H9 (cell line): Measurements from ENCODE around the gene ATP2B2. TPM values are rescaled to one million over a fixed set of nuclear protein-coding genes. Genes with fewer than 3 reads are reported as not detected.

Source experiments
- DNase-seq: peaks from one replicate; pipeline ENCODE4 v3.0.0-alpha.2; 2017
- H2AFZ ChIP-seq: one replicate; pipeline ENCODE4 v1.6.1; 2013; ENCODE audit warnings: mild to moderate bottlenecking, low read length, control low read depth, moderate library complexity
- H2AK5ac ChIP-seq: 2 replicates; pipeline ENCODE4 v1.6.1; 2013; ENCODE audit warnings: low read length, control low read depth, mixed read lengths; ENCODE audit not compliant: insufficient read length
- H2BK120ac ChIP-seq: one replicate; pipeline ENCODE4 v1.6.1; 2013; ENCODE audit warnings: low read depth, mild to moderate bottlenecking, low read length, control low read depth, inconsistent platforms; ENCODE audit not compliant: poor library complexity, severe bottlenecking
- H2BK12ac ChIP-seq: 2 replicates; pipeline ENCODE4 v1.6.1; 2013; ENCODE audit warnings: low read length, control low read depth, mixed read lengths, low read depth; ENCODE audit not compliant: insufficient read length
- H2BK15ac ChIP-seq: 2 replicates; pipeline ENCODE4 v1.6.1; 2013; ENCODE audit warnings: low read depth, low read length, control low read depth
- H2BK20ac ChIP-seq: one replicate; pipeline ENCODE4 v1.6.1; 2013; ENCODE audit warnings: low read depth, mild to moderate bottlenecking, low read length, control low read depth, inconsistent platforms; ENCODE audit not compliant: poor library complexity, severe bottlenecking
- H2BK5ac ChIP-seq: 2 replicates; pipeline ENCODE4 v1.6.1; 2013; ENCODE audit warnings: low read length, control low read depth, mixed read lengths; ENCODE audit not compliant: insufficient read length
- H3K14ac ChIP-seq: 2 replicates; pipeline ENCODE4 v1.6.1; 2013; ENCODE audit warnings: low read length, control low read depth; ENCODE audit not compliant: insufficient read depth
- H3K18ac ChIP-seq: 2 replicates; pipeline ENCODE4 v1.6.1; 2013; ENCODE audit warnings: low read depth, mild to moderate bottlenecking, mixed read lengths, low read length, control low read depth; ENCODE audit not compliant: insufficient read length
- H3K23ac ChIP-seq: 2 replicates; pipeline ENCODE4 v1.6.1; 2013; ENCODE audit warnings: low read length, control low read depth, mixed read lengths, low read depth; ENCODE audit not compliant: insufficient read length
- H3K23me2 ChIP-seq: 2 replicates; pipeline ENCODE4 v1.6.1; 2013; ENCODE audit warnings: low read depth, mild to moderate bottlenecking, mixed read lengths, low read length, control low read depth; ENCODE audit not compliant: insufficient read length, poor library complexity, severe bottlenecking
- H3K27ac ChIP-seq: 2 replicates; pipeline ENCODE4 v1.5.1; 2013; ENCODE audit warnings: low read length, control low read depth, mixed read lengths, low read depth; ENCODE audit not compliant: insufficient read length
- H3K27me3 ChIP-seq: 2 replicates; pipeline ENCODE4 v1.6.1; 2013; ENCODE audit warnings: low read length, control low read depth, inconsistent platforms; ENCODE audit not compliant: insufficient read depth
- H3K4ac ChIP-seq: 2 replicates; pipeline ENCODE4 v1.6.1; 2013; ENCODE audit warnings: low read depth, mild to moderate bottlenecking, control low read depth, inconsistent platforms, low read length, moderate library complexity
- H3K4me1 ChIP-seq: 2 replicates; pipeline ENCODE4 v1.6.1; 2013; ENCODE audit warnings: low read length, control low read depth, inconsistent platforms; ENCODE audit not compliant: insufficient read depth
- H3K4me2 ChIP-seq: 2 replicates; pipeline ENCODE4 v1.6.1; 2013; ENCODE audit warnings: low read length, control low read depth, mixed read lengths; ENCODE audit not compliant: insufficient read length, insufficient read depth
- H3K56ac ChIP-seq: 2 replicates; pipeline ENCODE4 v1.6.1; 2013; ENCODE audit warnings: low read depth, mild to moderate bottlenecking, mixed read lengths, low read length, control low read depth; ENCODE audit not compliant: insufficient read length
- H3K79me1 ChIP-seq: 2 replicates; pipeline ENCODE4 v1.6.1; 2013; ENCODE audit warnings: low read depth, mild to moderate bottlenecking, moderate library complexity, low read length, control low read depth, inconsistent platforms; ENCODE audit not compliant: insufficient read depth, poor library complexity, severe bottlenecking
- H3K79me2 ChIP-seq: 2 replicates; pipeline ENCODE4 v1.6.1; 2013; ENCODE audit warnings: low read length, control low read depth, inconsistent platforms; ENCODE audit not compliant: insufficient read depth
- H3K9ac ChIP-seq: 2 replicates; pipeline ENCODE4 v1.6.1; 2013; ENCODE audit warnings: low read length, control low read depth, mixed read lengths; ENCODE audit not compliant: insufficient read length; ENCODE audit errors: extremely low read depth
- H3K9me3 ChIP-seq: one replicate; pipeline ENCODE4 v1.6.1; 2013; ENCODE audit warnings: low read depth, low read length, inconsistent platforms; ENCODE audit not compliant: control insufficient read depth
- H3T11ph ChIP-seq: one replicate; pipeline ENCODE4 v1.6.1; 2013; ENCODE audit warnings: mild to moderate bottlenecking, low read length, control low read depth, inconsistent platforms
- H4K20me1 ChIP-seq: one replicate; pipeline ENCODE4 v1.6.1; 2013; ENCODE audit not compliant: control insufficient read depth, insufficient read length, insufficient read depth
- H4K5ac ChIP-seq: 2 replicates; pipeline ENCODE4 v1.6.1; 2013; ENCODE audit warnings: low read depth, mild to moderate bottlenecking, mixed read lengths, low read length, control low read depth; ENCODE audit not compliant: insufficient read length
- H4K8ac ChIP-seq: replicated peaks from 2 replicates; pipeline ENCODE4 v1.6.1; 2013; ENCODE audit warnings: low read length, control low read depth, mixed read lengths, low read depth; ENCODE audit not compliant: insufficient read length
- H4K91ac ChIP-seq: 2 replicates; pipeline ENCODE4 v1.6.1; 2013; ENCODE audit warnings: low read depth, mild to moderate bottlenecking, moderate library complexity, mixed read lengths, low read length, control low read depth; ENCODE audit not compliant: insufficient read length
- H3K27ac Mint-ChIP-seq, 3 experiments: 2 replicates in 2 of 3; 3 replicates in 1 of 3; pipeline ENCODE4 v1.8.0; 2020 to 2021; ENCODE audit warnings: mixed read lengths in 3 of 3, mild to moderate bottlenecking in 1 of 3, moderate library complexity in 1 of 3
- H3K27me3 Mint-ChIP-seq: 2 replicates; pipeline ENCODE4 v1.8.0; 2021; ENCODE audit warnings: low read depth, mild to moderate bottlenecking, moderate library complexity, mixed read lengths
- H3K36me3 Mint-ChIP-seq, 3 experiments: 2 replicates in 2 of 3; 3 replicates in 1 of 3; pipeline ENCODE4 v1.8.0; 2020 to 2021; ENCODE audit warnings: low read depth in 3 of 3, mixed read lengths in 3 of 3; ENCODE audit not compliant: insufficient read depth in 1 of 3
- H3K4me1 Mint-ChIP-seq, 2 experiments: 2 replicates each; pipeline ENCODE4 v1.8.0; 2020; ENCODE audit warnings: mixed read lengths in 2 of 2
- H3K4me3 Mint-ChIP-seq, 2 experiments: 2 replicates in 1 of 2; 3 replicates in 1 of 2; pipeline ENCODE4 v1.8.0; 2020 to 2021; ENCODE audit warnings: mild to moderate bottlenecking in 2 of 2, mixed read lengths in 2 of 2, moderate library complexity in 1 of 2
- H3K9me3 Mint-ChIP-seq, 2 experiments: 2 replicates in 1 of 2; 3 replicates in 1 of 2; pipeline ENCODE4 v1.8.0; 2020; ENCODE audit warnings: mild to moderate bottlenecking in 2 of 2, mixed read lengths in 2 of 2, moderate library complexity in 1 of 2
- WGBS: extraction: QIAGEN DNeasy Blood & Tissue Kit; methylation state at CpG from one replicate; pipeline ENCODE4 v1.1.7; 2013; ENCODE audit warnings: missing lambda C conversion rate, low lambda C conversion rate, mixed read lengths; ENCODE audit not compliant: insufficient read length; ENCODE audit errors: extremely low coverage; 5-methylcytosine and 5-hydroxymethylcytosine counted together
- total RNA-seq: library from RNA; stranded (reverse); gene quantifications from 2 replicates; pipeline ENCODE4 v1.2.1, GENCODE V29; 2021
- TF ChIP-seq, protein P1 (sequence below): fragments of 200-600 bp; sonication (generic); conservative IDR thresholded peaks from 3 replicates; pipeline ENCODE4 v1.8.0; 2021; ENCODE audit warnings: antibody characterized with exemption, mild to moderate bottlenecking

Gene ATP2B2
- total RNA-seq, 1 experiment from 2014 or later: 0.33 TPM

GRCh38 chr3:10290481-10291176 is 214.8 kb downstream of the ATP2B2 start:
- WGBS: no CpG with 5 or more reads among the region's 18 CpGs
- H3K4me1 ChIP-seq: 0 out of 2 replicates have a peak, but pooled peaks cover 1% of the 10 kb centered on the region

More at GRCh38 chr3:10290481-10291176, 214.8 kb downstream of the ATP2B2 start:
- H2AFZ ChIP-seq: no peak overlapping the region
- H4K5ac ChIP-seq: no peak overlapping the region
- no peak overlapping the region for H3K23ac ChIP-seq
- H2AK5ac ChIP-seq: no peak overlapping the region
- Mint-ChIP-seq H3K4me1 (peaks cover 16 to 18% of the 10 kb centered on the region in 2 experiments), H3K27me3 (no peaks in the 10 kb centered on the region), H3K36me3 (peaks cover 8 to 44% (median 17%) of the 10 kb centered on the region in 3 experiments; a peak in 6 of 7 replicates), H3K27ac (peak overlapping the region; percentile 9 to 83 (median 48); a peak in 3 of 7 replicates), H3K9me3 (no peaks in the 10 kb centered on the region), H3K4me3 (no peak overlapping the region)
- no peaks in the 10 kb centered on the region for H3K9me3 ChIP-seq
- H4K91ac ChIP-seq: no peak overlapping the region
- H3K79me1 ChIP-seq: no peaks in the 10 kb centered on the region
- H3K14ac ChIP-seq: no peak overlapping the region
- H3K79me2 ChIP-seq: no peaks in the 10 kb centered on the region
- no peaks in the 10 kb centered on the region for H4K20me1 ChIP-seq
- TF ChIP-seq, protein P1, sequence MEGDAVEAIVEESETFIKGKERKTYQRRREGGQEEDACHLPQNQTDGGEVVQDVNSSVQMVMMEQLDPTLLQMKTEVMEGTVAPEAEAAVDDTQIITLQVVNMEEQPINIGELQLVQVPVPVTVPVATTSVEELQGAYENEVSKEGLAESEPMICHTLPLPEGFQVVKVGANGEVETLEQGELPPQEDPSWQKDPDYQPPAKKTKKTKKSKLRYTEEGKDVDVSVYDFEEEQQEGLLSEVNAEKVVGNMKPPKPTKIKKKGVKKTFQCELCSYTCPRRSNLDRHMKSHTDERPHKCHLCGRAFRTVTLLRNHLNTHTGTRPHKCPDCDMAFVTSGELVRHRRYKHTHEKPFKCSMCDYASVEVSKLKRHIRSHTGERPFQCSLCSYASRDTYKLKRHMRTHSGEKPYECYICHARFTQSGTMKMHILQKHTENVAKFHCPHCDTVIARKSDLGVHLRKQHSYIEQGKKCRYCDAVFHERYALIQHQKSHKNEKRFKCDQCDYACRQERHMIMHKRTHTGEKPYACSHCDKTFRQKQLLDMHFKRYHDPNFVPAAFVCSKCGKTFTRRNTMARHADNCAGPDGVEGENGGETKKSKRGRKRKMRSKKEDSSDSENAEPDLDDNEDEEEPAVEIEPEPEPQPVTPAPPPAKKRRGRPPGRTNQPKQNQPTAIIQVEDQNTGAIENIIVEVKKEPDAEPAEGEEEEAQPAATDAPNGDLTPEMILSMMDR: no peak
- no peak overlapping the region for H3K4me2 ChIP-seq
- no peak overlapping the region for H3K56ac ChIP-seq
- H2BK15ac ChIP-seq: no peak overlapping the region
- H3K23me2 ChIP-seq: no peaks in the 10 kb centered on the region
- no peaks in the 10 kb centered on the region for H3K27me3 ChIP-seq
- no peak for DNase-seq
- no peak overlapping the region for H3K4ac ChIP-seq
- no peak overlapping the region for H3K27ac ChIP-seq
- no peak overlapping the region for H3K18ac ChIP-seq
- no peak overlapping the region for H2BK20ac ChIP-seq
- no peak overlapping the region for H2BK5ac ChIP-seq
- H3K9ac ChIP-seq: no peak overlapping the region
- no peak overlapping the region for H4K8ac ChIP-seq
- H2BK120ac ChIP-seq: no peak overlapping the region
- H2BK12ac ChIP-seq: no peak overlapping the region
- no peak overlapping the region for H3T11ph ChIP-seq
